ENCODE measurements around the gene GPR160.

The GPR160 gene

DNA sequence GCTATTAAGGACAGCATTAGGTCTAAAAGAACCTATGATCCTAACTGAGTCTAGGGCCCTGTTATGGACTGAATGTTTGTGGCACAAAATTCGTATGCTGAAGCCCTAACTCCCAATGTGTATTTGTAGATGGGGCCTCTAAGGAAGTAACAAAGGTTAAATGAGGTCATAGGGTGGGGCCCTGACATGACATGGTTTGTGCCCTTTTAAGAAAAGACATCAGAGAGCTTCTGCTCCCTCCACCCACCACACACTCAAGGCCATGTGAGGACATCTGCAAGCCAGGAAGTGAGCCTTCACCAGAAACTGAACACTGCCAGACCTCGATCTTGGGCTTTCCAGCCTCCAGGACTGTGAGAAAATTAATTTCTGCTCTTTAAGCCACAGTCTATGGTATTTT, 94.5 kb downstream of the GPR160 start:
- H3K27me3 ChIP-seq (replicated peaks; ENCODE audit: control insufficient read depth, insufficient read depth, low read length, poor library complexity, severe bottlenecking) = no peaks in the 10 kb centered on the region
- DNase-seq = no peak
- H3K9me3 ChIP-seq (ENCODE audit: control insufficient read depth, low read length) = no peaks in the 10 kb centered on the region
- no peak overlapping the region for H3K4me3 ChIP-seq (ENCODE audit: insufficient read depth, low read depth, low read length, poor library complexity, severe bottlenecking)
- H3K36me3 ChIP-seq (ENCODE audit: control insufficient read depth, insufficient read depth, low read length) = peaks cover 40% of the 10 kb centered on the region
- no peak overlapping the region for H3K27ac ChIP-seq (ENCODE audit: insufficient read depth, low read length, poor library complexity, severe bottlenecking)
- H3K4me1 ChIP-seq (ENCODE audit: control insufficient read depth, insufficient read depth, low read length, poor library complexity, severe bottlenecking) = no peaks in the 10 kb centered on the region

Data from effector memory CD4-positive, alpha-beta T cell (primary cell).